Hematopoietic multipotent progenitor cell treated with erythropoietin and hydrocortisone succinate and interleukin-3 and kit ligand, for 6 days (in vitro differentiated cells): Measurements from ENCODE around the gene TSPAN18.

Experiments used
- DNase-seq: peaks from one replicate; pipeline ENCODE4 v3.0.0-alpha.2; 2015

TSPAN18 gene

DNA sequence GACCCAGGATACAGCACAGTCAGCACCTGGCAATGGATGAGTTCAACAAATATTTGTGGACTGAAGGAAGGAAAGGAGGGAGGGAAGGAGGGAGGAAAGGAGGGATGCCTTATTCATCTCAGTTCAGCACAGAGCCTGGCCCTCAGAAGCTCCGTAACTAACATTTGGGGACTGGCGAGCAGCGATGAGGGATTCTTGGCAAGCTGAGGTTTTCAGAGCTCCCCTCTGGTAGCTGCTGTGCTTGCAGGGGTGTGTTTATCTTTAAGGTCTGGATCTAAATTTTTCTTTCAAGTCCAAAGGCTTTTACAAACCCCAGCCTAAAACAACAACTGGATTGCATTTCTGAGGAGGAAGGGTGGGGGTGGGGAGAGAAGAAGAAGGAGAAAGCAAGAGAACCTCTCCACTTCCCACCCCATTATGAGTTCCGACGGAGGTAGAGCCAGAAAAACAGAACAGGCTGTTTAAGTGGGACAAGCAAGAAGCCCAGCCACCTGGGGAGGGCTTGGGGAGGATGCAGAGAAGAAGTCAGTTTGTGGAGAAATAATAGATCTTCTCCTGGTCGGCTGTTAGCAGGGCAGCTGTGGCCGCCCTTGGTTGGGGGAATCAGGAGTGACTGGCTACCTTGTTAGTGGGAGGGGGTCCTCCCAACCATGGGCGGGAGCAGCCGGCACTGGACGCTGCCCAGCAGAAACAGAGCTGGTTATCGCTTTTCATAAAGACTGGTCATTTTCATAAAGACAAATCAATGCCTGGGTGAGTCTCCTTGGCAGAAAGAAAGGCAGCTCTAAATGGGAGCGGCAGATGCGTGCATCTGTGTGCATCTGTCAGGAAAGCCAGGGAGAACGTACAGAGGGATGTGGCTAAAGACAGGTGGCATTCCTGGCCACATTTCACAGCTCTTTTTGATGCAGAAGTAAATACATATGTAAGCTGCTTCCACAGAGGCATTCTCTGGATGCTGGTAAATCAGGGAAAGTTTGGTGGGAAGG is 78.0 kb downstream of the TSPAN18 start:
- no peak for DNase-seq

GRCh38 chr11:44805596-44805995 is 78.8 kb downstream of the TSPAN18 start:
- no peak for DNase-seq

GRCh38 chr11:44808053-44808753 is 81.4 kb downstream of the TSPAN18 start:
- DNase-seq: no peak

DNA sequence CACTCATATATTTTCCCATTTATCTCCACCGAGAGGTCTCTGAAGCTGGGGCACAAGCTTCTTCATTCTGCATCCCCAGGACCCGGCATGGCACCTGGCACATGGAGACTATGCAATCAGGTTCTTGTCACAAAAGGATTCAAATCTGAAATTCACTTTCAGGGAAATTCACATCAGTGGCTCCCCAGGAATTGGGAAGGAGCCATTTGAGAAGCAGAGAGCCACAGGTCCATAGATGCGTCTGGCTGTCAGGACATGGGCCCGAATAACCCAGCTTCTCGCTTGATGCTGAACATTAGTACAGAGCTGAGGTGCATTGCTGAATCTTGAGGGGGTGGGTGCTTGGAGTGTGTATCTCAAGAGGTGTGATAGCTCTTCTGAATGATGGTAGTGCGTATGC is 82.5 kb downstream of the TSPAN18 start:
- no peak for DNase-seq

GRCh38 chr11:44811841-44812448 is 85.2 kb downstream of the TSPAN18 start:
- no peak for DNase-seq

DNA sequence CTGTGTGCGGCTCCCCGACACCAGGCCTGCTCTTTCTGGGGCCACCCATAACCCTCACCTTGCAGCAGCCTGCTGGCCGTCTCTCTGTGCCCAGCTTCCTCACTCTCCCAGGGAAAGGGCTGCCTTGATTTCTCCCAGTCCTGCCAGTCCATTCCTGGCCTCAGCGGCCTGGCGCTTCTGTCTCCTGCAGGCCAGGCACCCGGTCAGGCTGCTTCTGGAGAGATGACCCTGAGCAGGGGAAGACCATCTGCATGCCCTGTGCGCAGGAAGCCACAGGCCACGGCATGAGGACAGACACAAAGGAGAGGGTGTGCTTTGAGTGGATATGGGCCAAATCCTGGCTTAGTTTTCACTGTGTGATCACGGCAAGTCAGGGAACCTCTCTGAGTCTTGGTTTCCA is 86.2 kb downstream of the TSPAN18 start:
- DNase-seq: no peak

- DNase-seq: no peak
Observed at GRCh38 chr11:44813401-44813800, 86.6 kb downstream of the TSPAN18 start.

DNA sequence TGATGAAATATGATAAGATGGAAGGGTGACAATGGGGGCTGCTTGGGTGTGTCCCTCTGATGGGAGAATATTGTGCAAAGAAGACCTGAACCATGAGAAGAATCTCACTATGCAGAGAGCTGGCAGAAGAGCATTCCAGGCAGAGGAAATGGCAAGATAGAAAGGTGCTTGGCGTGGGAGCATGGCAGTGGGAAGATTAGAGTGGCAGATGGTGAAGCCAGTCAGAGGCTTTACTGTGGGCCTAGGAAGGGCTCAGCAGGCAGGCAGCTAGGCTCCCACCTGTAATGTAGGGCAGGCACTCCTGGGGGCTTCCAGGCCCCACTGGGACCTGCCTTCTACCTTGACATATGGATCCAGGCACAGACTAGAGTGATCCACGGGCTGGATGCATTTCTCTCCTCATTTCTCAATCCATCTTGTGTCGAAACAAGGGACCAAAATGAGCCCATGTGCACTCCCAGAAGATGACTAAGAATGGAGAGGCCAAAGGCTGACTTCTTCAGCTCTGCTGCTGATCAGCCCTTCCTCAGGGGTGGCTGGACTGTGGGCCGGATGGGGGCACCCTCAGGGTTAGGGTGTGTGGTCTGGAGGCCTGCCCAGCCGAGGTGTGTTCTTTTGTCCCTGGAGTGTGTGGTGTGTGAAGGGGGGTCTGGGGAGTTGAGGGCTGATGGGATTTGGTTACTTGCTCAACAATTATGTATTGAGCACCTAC is 88.3 kb downstream of the TSPAN18 start:
- DNase-seq: peak; percentile 28

DNA sequence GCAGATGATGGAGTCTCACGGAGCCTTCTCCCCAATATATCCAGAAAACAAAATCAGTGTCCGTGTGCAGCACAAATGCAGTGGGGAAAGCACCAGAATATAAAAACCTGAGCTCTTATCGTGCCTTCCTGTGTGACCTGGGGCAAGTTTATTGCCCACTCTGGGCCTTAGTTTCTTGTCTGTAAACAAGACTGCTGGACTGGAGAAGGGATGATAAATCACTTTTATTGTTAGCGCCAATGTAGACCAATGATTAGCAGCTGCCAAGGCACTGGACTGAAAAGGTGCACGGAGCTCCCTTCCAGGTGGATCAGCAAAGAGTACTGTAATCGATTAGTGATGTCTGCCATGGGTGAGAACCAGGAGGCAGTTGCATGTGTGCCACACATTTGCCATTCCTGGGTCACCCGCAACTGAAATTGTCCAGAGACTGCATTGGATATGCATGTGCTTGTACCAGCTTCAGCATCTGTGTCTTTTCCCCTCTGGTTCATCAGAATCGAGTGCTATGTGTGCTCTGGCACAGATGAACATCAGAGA is 89.2 kb downstream of the TSPAN18 start:
- DNase-seq: no peak

- DNase-seq: no peak
Observed at GRCh38 chr11:44816761-44817160, 90.0 kb downstream of the TSPAN18 start.

DNA sequence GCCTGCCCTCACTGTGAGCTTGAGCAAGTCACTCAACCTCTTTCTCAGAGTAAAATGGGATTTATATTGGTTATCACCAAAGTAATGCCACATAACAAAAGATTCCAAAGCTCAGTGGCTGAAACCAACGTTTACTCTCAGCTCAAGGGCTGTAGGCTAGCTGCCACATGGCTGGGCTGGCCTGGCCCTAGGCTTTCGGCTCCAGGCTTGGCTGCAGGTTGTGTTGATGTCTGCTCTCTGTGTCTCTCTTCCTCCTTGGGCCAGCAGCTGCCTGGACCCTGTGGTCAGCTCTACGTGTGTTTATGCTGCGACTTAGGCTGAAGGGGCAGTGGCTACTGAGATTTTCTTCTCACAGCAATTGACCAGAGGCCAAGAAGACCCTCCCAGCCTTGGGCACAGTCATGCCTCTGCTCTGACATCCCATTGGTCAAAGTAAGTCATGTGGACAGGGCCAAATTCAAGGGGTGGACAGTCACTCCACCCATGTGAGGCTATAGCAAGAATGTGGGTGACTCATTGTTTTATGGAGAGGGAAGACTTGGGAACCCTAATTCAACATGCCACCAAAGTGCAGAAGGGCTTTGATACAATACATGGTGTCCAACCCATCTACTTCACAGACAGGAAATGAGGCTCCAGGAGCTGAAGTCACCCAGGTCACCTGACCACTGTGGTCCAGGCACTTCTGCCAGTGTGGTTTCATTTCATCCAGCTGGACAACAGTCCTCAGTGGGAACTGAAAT is 90.6 kb downstream of the TSPAN18 start:
- no peak for DNase-seq

DNA sequence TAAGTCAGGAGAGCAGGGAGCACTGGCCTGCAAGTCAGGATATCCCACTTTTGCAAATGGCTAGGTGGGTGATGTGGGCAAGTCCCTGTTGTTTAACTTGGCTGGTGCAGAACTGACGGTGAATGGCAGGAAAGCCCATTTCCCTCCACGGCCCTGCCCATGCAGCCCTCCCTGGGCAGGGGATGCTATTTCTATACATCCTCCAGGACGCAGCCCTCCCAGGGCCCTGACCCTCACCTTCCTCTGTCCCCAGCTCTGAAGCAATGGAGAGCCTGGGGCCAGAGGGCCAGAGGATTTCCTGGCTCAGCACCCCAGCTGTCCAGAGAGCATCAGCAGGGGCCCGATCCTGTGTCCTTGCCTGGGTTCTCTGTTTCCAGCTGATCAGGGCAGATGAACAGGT is 91.3 kb downstream of the TSPAN18 start:
- no peak for DNase-seq

DNA sequence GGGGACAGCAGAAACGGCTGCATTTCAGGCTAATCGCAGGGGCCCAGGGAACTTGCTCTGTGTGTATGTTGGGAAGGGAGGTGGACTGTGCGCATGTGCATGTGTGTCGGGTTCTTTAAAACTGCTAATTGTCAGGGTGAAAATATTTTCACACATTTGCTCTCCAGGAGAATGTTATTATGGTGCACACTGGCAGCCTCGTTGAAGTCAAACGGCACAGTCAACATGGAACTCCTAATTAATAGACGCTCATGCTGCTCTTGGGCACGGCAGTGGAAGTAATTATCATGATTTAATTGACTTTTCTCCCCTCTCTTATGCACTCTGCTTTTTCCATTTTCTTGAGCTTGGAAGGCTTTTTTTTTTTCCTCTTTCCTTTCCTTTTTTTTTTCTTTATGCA is 92.6 kb downstream of the TSPAN18 start:
- DNase-seq: no peak

DNA sequence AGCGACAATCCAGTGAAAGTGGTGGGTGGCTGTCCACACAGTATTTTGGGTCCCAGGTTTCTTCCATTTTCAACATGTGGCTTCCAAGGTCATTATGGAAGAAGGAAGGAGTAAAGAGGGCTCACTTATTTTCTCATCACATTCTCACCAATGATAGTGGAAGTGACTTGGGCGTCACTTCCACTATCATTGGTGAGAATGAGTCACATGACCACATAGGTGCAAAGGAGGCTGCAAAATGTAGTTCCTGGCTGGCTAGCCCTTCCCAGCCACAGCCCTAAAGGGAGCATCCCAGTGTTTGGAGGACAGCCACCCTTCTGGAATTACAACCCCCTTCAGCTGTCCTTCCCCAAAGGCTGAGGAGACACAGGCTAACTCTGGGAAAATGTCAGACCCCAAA is 95.6 kb downstream of the TSPAN18 start:
- DNase-seq: no peak

DNA sequence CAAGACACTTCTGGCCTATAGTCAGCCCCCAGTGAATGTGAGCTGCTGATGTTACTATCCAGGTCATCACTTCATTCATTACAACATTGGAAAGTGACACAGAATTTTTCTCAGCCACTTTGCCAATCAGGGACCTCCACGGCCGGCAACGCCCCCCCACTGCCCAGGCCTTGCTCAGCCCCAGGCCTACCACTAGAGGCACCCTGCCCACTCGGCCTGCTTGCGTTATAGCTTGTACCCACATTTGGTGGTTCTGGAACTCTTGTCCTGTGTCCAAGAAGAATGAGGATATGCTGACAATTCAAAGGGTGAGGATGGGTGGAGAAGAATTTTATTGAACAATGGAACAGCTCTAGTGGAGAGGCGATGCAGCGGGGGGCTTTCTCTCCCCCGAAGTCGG is 96.2 kb downstream of the TSPAN18 start:
- peak; percentile 58 for DNase-seq

DNA sequence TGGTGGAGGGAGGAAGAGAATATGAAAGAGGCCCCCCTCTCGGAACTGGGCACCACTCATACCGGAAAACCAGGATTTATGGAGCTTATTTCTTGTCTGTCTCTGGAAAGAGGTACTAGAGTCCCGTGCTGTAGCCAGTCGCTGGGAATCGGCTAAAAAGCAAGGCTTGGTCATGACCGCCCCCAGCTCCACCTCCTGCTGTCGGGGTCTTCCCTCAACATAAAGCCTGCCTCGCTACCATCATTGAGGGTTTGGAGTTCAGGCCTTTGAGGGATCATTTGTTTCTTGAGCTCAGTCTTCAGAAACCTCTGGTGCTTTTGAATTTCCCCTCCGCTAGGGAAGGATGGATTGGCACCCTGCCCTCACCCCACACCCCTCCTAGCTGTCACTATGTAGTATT is 97.1 kb downstream of the TSPAN18 start:
- no peak for DNase-seq

DNA sequence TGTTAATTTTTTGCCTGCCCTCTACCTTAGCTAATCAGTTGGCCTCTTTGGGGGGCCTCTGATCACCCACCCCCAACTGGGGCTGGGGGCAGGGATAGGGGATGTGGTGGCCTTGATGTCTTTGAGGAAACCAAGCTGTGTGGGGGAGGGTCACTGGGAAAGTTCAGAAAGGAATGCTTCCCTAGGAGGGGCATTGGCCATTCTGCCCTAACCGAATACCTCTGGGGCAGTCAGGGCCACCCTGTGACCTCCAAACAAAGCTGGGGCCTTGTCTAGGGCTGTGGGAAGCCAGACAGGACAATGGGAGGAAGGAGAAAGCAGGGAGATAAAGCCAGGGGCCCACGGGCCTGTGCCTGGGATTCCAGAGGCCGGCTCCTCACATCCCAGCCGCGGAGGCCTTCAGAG is 97.5 kb downstream of the TSPAN18 start:
- DNase-seq: no peak

- DNase-seq: no peak
Observed at GRCh38 chr11:44825058-44825785, 98.5 kb downstream of the TSPAN18 start.

DNA sequence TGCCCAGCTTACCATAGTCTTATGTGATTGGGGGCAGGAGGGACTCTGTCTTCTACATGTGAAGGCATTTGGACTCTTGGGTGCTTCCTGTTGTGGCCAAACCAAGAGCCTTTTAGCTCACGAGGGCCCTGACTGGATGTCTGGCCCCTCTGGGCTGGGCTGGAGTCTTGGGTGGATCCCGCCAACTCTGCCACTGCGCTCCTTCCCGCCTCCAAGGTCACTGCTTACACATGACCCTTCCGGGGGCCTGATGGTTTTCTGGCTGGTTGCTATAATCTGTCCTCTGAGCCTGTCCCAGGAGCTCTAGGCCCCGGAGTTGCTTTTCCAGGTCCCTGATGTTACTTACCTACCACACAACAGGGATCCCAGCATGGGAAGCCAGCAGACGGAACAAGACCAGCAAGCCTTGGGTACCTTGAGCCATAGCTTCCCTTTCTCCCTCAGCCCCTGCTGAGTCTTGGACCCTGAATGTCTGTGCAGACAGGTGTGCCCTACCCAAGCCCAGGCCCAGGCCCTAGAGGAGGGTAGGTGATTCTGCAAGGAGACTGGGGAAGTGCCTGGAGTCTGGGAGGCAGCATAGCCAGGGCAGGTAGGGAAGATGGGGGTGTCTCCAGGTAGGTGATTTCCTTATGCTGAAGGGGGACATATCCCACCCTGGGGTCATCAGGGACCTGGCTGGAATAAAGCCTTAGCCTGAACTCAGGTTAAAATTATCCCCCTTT is 100.3 kb downstream of the TSPAN18 start:
- no peak for DNase-seq

DNA sequence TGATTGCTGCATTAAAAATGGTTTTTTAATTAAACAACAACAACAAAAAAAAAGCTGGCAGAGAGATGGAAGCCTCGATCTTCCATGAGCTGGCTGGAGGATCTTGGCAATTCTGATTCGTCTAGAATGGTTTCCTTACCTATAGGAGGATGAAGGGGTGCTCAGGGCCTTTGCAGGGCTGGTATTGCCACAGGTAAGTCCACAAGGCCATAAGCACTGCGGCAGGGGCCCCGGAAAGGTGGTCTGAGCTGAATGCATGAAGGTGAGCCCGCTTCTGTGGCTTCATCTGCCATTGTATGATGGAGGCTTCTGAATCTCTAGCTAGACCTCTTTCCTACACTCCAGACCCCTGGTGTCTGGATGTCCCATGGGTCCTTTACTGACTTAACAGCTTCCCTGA is 101.5 kb downstream of the TSPAN18 start:
- DNase-seq: no peak

- no peak for DNase-seq
Observed at GRCh38 chr11:44829838-44830237, 103.1 kb downstream of the TSPAN18 start.
